Measurements from ENCODE around the gene BAHCC1.

BAHCC1 gene

GRCh38 chr17:81480140-81481072, 85.1 kb downstream of the BAHCC1 start:
- DNase-seq (ENCODE audit: low spot score), result no peak

GRCh38 chr17:81481073-81481799, 86.0 kb downstream of the BAHCC1 start:
- peak; percentile 84 for DNase-seq (ENCODE audit: low spot score)

- DNase-seq (ENCODE audit: low spot score), result no peak
Observed at GRCh38 chr17:81481815-81482505, 86.7 kb downstream of the BAHCC1 start.

- no peak for DNase-seq (ENCODE audit: low spot score)
Observed at GRCh38 chr17:81482673-81483072, 87.4 kb downstream of the BAHCC1 start.

- no peak for DNase-seq (ENCODE audit: low spot score)
Observed at GRCh38 chr17:81483085-81483861, 88.0 kb downstream of the BAHCC1 start.

GRCh38 chr17:81483862-81484194, 88.6 kb downstream of the BAHCC1 start:
- DNase-seq (ENCODE audit: low spot score), result no peak

- DNase-seq (ENCODE audit: low spot score), result peak; percentile 86
Observed at GRCh38 chr17:81484195-81484979, 89.1 kb downstream of the BAHCC1 start.

GRCh38 chr17:81486199-81486810, 91.0 kb downstream of the BAHCC1 start:
- DNase-seq (ENCODE audit: low spot score), result no peak

- DNase-seq (ENCODE audit: low spot score), result no peak
Observed at GRCh38 chr17:81487089-81487486, 91.8 kb downstream of the BAHCC1 start.

- peak; percentile 69 for DNase-seq (ENCODE audit: low spot score)
Observed at GRCh38 chr17:81487487-81488275, 92.4 kb downstream of the BAHCC1 start.

- DNase-seq (ENCODE audit: low spot score), result no peak
Observed at GRCh38 chr17:81488276-81488860, 93.1 kb downstream of the BAHCC1 start.

GRCh38 chr17:81489012-81489997, 94.0 kb downstream of the BAHCC1 start:
- DNase-seq (ENCODE audit: low spot score), result no peak

- DNase-seq (ENCODE audit: low spot score), result no peak
Observed at GRCh38 chr17:81489998-81490992, 95.0 kb downstream of the BAHCC1 start.

- DNase-seq (ENCODE audit: low spot score), result no peak
Observed at GRCh38 chr17:81491181-81491581, 95.9 kb downstream of the BAHCC1 start.

- no peak for DNase-seq (ENCODE audit: low spot score)
Observed at GRCh38 chr17:81491761-81492160, 96.5 kb downstream of the BAHCC1 start.

- DNase-seq (ENCODE audit: low spot score), result no peak
Observed at GRCh38 chr17:81492202-81492601, 96.9 kb downstream of the BAHCC1 start.

GRCh38 chr17:81492706-81493105, 97.4 kb downstream of the BAHCC1 start:
- DNase-seq (ENCODE audit: low spot score), result no peak
